Naive thymus-derived CD8-positive, alpha-beta T cell (primary cell): ENCODE results near the gene RNF13. TPM values are rescaled to one million over a fixed set of nuclear protein-coding genes. Genes with fewer than 3 reads are reported as not detected.
A peak's percentile ranks its signal among the peaks of the same experiment; 100 is the strongest.

ENCODE experiments used
- ATAC-seq, 2 donors: fragments of 150-1000 bp; cut with Tn5 transposase in 1 of 2; sonication (Bioruptor Pico), chemical (Tn5 transposase) in 1 of 2; 1 replicate in 1 of 2; 2 replicates in 1 of 2; pipeline ENCODE4 v1.10.0; 2021; ENCODE audit warnings: mild to moderate bottlenecking in 2 of 2, moderate library complexity in 2 of 2
- POLR2A ChIA-PET: fragments of 350-600 bp; sonication (Branson Sonifier 250); formaldehyde crosslinking; loops from one replicate; lab custom pipeline; 2021; ENCODE audit warnings: antibody characterized with exemption; lab: Charles Lee
- DNase-seq, 10 donors: peaks; one replicate each; pipeline versions ENCODE4 v3.0.0 to v3.0.0-alpha.2; 2020 to 2022
- H3K27ac Mint-ChIP-seq, 10 donors: one replicate each; pipeline ENCODE4 v1.8.0; 2020 to 2022; ENCODE audit warnings: mild to moderate bottlenecking in 10 of 10, mixed read lengths in 10 of 10, moderate library complexity in 4 of 10, inconsistent platforms in 1 of 10
- H3K27me3 Mint-ChIP-seq, 5 donors: one replicate each; pipeline ENCODE4 v1.8.0; 2021 to 2022; ENCODE audit warnings: mixed read lengths in 5 of 5
- H3K36me3 Mint-ChIP-seq, 3 donors: one replicate each; pipeline ENCODE4 v1.8.0; 2020 to 2022; ENCODE audit warnings: mixed read lengths in 3 of 3, mild to moderate bottlenecking in 2 of 3, inconsistent platforms in 1 of 3
- H3K4me1 Mint-ChIP-seq, 4 donors: one replicate each; pipeline ENCODE4 v1.8.0; 2021 to 2022; ENCODE audit warnings: mixed read lengths in 4 of 4
- H3K4me3 Mint-ChIP-seq, 10 donors: one replicate each; pipeline ENCODE4 v1.8.0; 2020 to 2022; ENCODE audit warnings: mild to moderate bottlenecking in 10 of 10, mixed read lengths in 10 of 10, moderate library complexity in 6 of 10, inconsistent platforms in 1 of 10
- H3K9me3 Mint-ChIP-seq, 9 donors: one replicate each; pipeline ENCODE4 v1.8.0; 2020 to 2022; ENCODE audit warnings: mixed read lengths in 9 of 9, mild to moderate bottlenecking in 3 of 9, inconsistent platforms in 1 of 9, moderate library complexity in 1 of 9
- polyA plus RNA-seq, 3 donors: library from polyadenylated mRNA; unstranded; fragments of 300-500 nt; fragmentation: Illumina TruSeq; gene quantifications; one replicate each; pipeline ENCODE4 v1.2.3, GENCODE V29; 2021
- total RNA-seq, 8 experiments: library from RNA in 2 of 8; stranded (reverse) in 2 of 8; gene quantifications; one replicate each; pipeline ENCODE4 v1.2.3 and lab custom pipeline; 2021 to 2026

Gene RNF13
- 10 to 100 TPM; 75.8 to 84.1 TPM for total RNA-seq
- 100 to 1,000 TPM in 2 of 3 donors, 10 to 100 TPM in 1; 81.4 to 136 (median 132) TPM for polyA plus RNA-seq
- total RNA-seq (lab: John Stamatoyannopoulos, UW), result 32.5 to 75.0 (median 60.8) reads per million in 6 experiments

- POLR2A ChIA-PET, result interaction anchor here (1.0 to 2.4 kb wide), 5 partner anchors 56 to 790 kb away, joined by 3 to 11 read pairs (median 3); partner anchors contain the start of genes COMMD2, HPS3, SELENOT and TSC22D2
- Mint-ChIP-seq H3K4me3 (peak within 1 kb of the TSS; percentile 94 to 100 (median 99)), H3K27ac (peak within 1 kb of the TSS; percentile 96 to 100 (median 99)), H3K27me3 (peaks cover 0 to 4% (median 3%) of the 10 kb centered on the region in 5 donors), H3K36me3 (no peaks in the 10 kb centered on the region), H3K9me3 (no peaks in the 10 kb centered on the region), H3K4me1 (peaks cover 32 to 56% (median 48%) of the 10 kb centered on the region in 4 donors)
- ATAC-seq (peak; percentile 95 to 96), DNase-seq (peak; percentile 86 to 97 (median 92))
Measured at GRCh38 chr3:149812606-149813366, at the start of gene RNF13. Gene RNF13 (plus strand): TSS chr3:149813215. CDS start chr3:149846027, 32,812 bp downstream.

GRCh38 chr3:149763565-149764195 lies 49.3 kb upstream of the RNF13 start:
- Mint-ChIP-seq H3K27me3 (peaks cover 13 to 39% (median 19%) of the 10 kb centered on the region in 5 donors), H3K27ac (no peak overlapping the region), H3K9me3 (no peaks in the 10 kb centered on the region), H3K4me3 (no peak overlapping the region), H3K4me1 (no peaks in the 10 kb centered on the region), H3K36me3 (no peaks in the 10 kb centered on the region)
- ATAC-seq (no peak), DNase-seq (no peak)
- POLR2A ChIA-PET, result no interaction called here

- Mint-ChIP-seq H3K36me3 (no peaks in the 10 kb centered on the region), H3K27me3 (peaks cover 13 to 37% (median 19%) of the 10 kb centered on the region in 5 donors), H3K27ac (no peak overlapping the region), H3K9me3 (no peaks in the 10 kb centered on the region), H3K4me1 (no peaks in the 10 kb centered on the region), H3K4me3 (no peak overlapping the region)
- DNase-seq (no peak), ATAC-seq (no peak)
- POLR2A ChIA-PET, result no interaction called here
Measured at GRCh38 chr3:149764302-149764701, 48.7 kb upstream of the RNF13 start.

- Mint-ChIP-seq H3K4me3 (no peak overlapping the region), H3K27me3 (peaks cover 9 to 34% (median 19%) of the 10 kb centered on the region in 5 donors), H3K27ac (no peak overlapping the region), H3K9me3 (no peaks in the 10 kb centered on the region), H3K36me3 (no peaks in the 10 kb centered on the region), H3K4me1 (no peaks in the 10 kb centered on the region)
- POLR2A ChIA-PET, result no interaction called here
- ATAC-seq, result no peak
- peak in 2 of 10 donors; percentile 4 to 6 for DNase-seq
Measured at GRCh38 chr3:149765762-149766334, 47.2 kb upstream of the RNF13 start.

- no peak for ATAC-seq
- H3K4me1 Mint-ChIP-seq, result no peaks in the 10 kb centered on the region
- no peak overlapping the region for H3K27ac Mint-ChIP-seq
- peaks cover 17 to 38% (median 23%) of the 10 kb centered on the region in 5 donors for H3K27me3 Mint-ChIP-seq
- no peaks in the 10 kb centered on the region for H3K9me3 Mint-ChIP-seq
- no peak for DNase-seq
- no peaks in the 10 kb centered on the region for H3K36me3 Mint-ChIP-seq
- H3K4me3 Mint-ChIP-seq, result no peak overlapping the region
- POLR2A ChIA-PET, result no interaction called here
Measured at GRCh38 chr3:149767720-149768119, 45.3 kb upstream of the RNF13 start.

- H3K27ac Mint-ChIP-seq, result no peak overlapping the region
- DNase-seq (no peak), ATAC-seq (no peak)
- no peaks in the 10 kb centered on the region for H3K9me3 Mint-ChIP-seq
- H3K4me1 Mint-ChIP-seq, result no peaks in the 10 kb centered on the region
- POLR2A ChIA-PET, result no interaction called here
- H3K4me3 Mint-ChIP-seq, result no peak overlapping the region
- H3K36me3 Mint-ChIP-seq, result no peaks in the 10 kb centered on the region
- H3K27me3 Mint-ChIP-seq, result peaks cover 17 to 47% (median 23%) of the 10 kb centered on the region in 5 donors
Measured at GRCh38 chr3:149768704-149769103, 44.3 kb upstream of the RNF13 start.

- no peak overlapping the region for H3K4me3 Mint-ChIP-seq
- POLR2A ChIA-PET, result no interaction called here
- no peak for ATAC-seq
Measured at GRCh38 chr3:149770246-149770645, 42.8 kb upstream of the RNF13 start.

GRCh38 chr3:149771652-149772271 lies 41.3 kb upstream of the RNF13 start:
- DNase-seq (peak in 4 of 10 donors; percentile 15 to 22 (median 18)), ATAC-seq (peak in 1 of 2 donors; percentile 64)
- Mint-ChIP-seq H3K27ac (no peak overlapping the region), H3K9me3 (no peaks in the 10 kb centered on the region), H3K4me1 (no peaks in the 10 kb centered on the region), H3K4me3 (no peak overlapping the region), H3K36me3 (no peaks in the 10 kb centered on the region), H3K27me3 (peaks cover 7 to 35% (median 14%) of the 10 kb centered on the region in 5 donors)
- POLR2A ChIA-PET, result no interaction called here

More at GRCh38 chr3:149770246-149770645, 42.8 kb upstream of the RNF13 start:
- H3K9me3 Mint-ChIP-seq, result no peaks in the 10 kb centered on the region
- DNase-seq, result no peak
- H3K27me3 Mint-ChIP-seq, result peaks cover 11 to 47% (median 19%) of the 10 kb centered on the region in 5 donors
- no peaks in the 10 kb centered on the region for H3K4me1 Mint-ChIP-seq
- no peak overlapping the region for H3K27ac Mint-ChIP-seq
- H3K36me3 Mint-ChIP-seq, result no peaks in the 10 kb centered on the region

GRCh38 chr3:149772861-149773260 lies 40.2 kb upstream of the RNF13 start:
- H3K27me3 Mint-ChIP-seq, result peaks cover 5 to 38% (median 16%) of the 10 kb centered on the region in 5 donors

GRCh38 chr3:149776170-149776569 lies 36.8 kb upstream of the RNF13 start:
- peaks cover 0 to 4% (median 0%) of the 10 kb centered on the region in 3 donors for H3K36me3 Mint-ChIP-seq
- DNase-seq, result no peak
- no peak overlapping the region for H3K4me3 Mint-ChIP-seq
- H3K4me1 Mint-ChIP-seq, result peaks cover 0 to 10% (median 0%) of the 10 kb centered on the region in 4 donors
- POLR2A ChIA-PET, result no interaction called here
- no peaks in the 10 kb centered on the region for H3K9me3 Mint-ChIP-seq
- peaks cover 3 to 36% (median 13%) of the 10 kb centered on the region in 5 donors for H3K27me3 Mint-ChIP-seq
- no peak overlapping the region for H3K27ac Mint-ChIP-seq
- no peak for ATAC-seq

More at GRCh38 chr3:149772861-149773260, 40.2 kb upstream of the RNF13 start:
- no peaks in the 10 kb centered on the region for H3K4me1 Mint-ChIP-seq
- H3K4me3 Mint-ChIP-seq, result no peak overlapping the region
- no peak overlapping the region for H3K27ac Mint-ChIP-seq
- DNase-seq (no peak), ATAC-seq (no peak)
- peaks cover 0 to 4% (median 0%) of the 10 kb centered on the region in 3 donors for H3K36me3 Mint-ChIP-seq
- POLR2A ChIA-PET, result interaction anchor here (0.6 kb wide), 1 partner anchor 1405 kb away, joined by 3 read pairs; no protein-coding TSS in a partner anchor
- H3K9me3 Mint-ChIP-seq, result no peaks in the 10 kb centered on the region

GRCh38 chr3:149777414-149778214 lies 35.4 kb upstream of the RNF13 start:
- DNase-seq, result no peak
- Mint-ChIP-seq H3K36me3 (peaks cover 0 to 4% (median 0%) of the 10 kb centered on the region in 3 donors), H3K9me3 (no peaks in the 10 kb centered on the region), H3K27ac (no peak overlapping the region), H3K4me3 (no peak overlapping the region), H3K27me3 (peaks cover 1 to 22% (median 4%) of the 10 kb centered on the region in 5 donors), H3K4me1 (peaks cover 0 to 15% (median 0%) of the 10 kb centered on the region in 4 donors)
- POLR2A ChIA-PET, result no interaction called here
- ATAC-seq, result no peak
